ENCODE results near the gene AGPAT2.
"Not testable (repeated sequence)": the region's sequence is repeated elsewhere in the genome, so short reads cannot be mapped to it uniquely, and the experiment has no call there.

Gene AGPAT2

GRCh38 chr9:136644593-136645351 is 42.5 kb downstream of the AGPAT2 start:
- no peak for DNase-seq

GRCh38 chr9:136644343-136644592 is 43.0 kb downstream of the AGPAT2 start:
- DNase-seq: no peak

DNA sequence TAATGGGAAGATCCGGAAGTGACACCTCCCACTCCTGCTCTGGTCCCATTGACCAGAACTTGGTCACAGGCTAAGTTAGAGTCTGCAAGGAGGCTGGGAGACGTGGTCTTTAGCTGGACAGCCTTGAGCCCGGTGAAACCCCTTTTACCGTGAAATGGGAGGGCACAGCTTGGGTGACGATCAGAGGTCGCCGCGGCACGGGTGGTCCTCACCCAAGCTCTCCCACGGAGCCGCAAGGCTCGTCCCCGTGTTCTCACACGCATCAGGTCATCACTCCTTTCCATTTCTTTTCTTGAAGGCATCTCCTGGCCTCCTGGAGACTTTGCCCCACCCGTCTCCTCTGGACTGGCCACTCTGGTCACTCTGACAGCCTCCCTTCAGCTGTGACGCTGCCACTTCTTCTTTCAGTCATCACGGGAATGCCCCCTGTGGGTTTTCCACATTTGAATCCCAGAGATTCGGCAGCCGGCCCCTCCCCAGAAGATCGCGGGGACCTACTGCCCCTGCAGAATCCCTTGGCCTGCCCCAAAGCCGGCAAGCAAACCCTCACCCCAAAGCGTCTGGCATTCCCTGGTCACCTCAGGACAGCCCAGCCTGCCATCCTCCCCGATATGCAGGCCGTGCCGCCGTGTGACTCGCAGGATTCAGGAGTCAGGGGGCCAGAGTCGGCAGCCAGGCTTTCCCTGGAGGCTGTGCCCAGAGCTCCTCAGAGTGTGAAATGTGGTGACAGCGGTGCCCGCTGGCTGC is 43.5 kb downstream of the AGPAT2 start:
- no peak for DNase-seq

DNA sequence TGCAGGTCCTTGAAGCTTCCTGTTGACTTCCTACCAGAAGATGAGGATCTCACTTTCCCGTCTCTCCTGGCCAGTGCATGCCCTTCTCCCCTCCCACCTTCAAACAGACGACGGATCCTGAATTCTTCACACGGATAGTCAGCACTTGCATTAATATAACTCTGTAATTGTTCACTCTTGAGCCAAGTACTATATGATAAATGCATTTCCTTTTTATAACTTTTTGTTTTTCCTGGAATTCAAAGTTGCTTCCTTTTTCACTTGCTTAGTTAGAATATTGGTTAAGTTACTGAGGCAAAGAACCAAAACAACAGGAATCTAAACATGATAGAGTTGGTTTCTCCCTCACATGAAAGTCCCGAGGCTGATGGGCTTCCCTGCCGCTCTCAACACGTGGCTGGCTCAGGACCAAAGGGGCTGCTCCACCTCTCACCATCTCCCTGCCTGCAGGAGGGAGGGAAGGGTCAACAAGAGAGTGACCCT is 44.8 kb downstream of the AGPAT2 start:
- DNase-seq: no peak

- no peak for DNase-seq
Measured at GRCh38 chr9:136640171-136641111, 46.8 kb downstream of the AGPAT2 start.

GRCh38 chr9:136634904-136635303 is 52.4 kb downstream of the AGPAT2 start:
- DNase-seq: no peak

DNA sequence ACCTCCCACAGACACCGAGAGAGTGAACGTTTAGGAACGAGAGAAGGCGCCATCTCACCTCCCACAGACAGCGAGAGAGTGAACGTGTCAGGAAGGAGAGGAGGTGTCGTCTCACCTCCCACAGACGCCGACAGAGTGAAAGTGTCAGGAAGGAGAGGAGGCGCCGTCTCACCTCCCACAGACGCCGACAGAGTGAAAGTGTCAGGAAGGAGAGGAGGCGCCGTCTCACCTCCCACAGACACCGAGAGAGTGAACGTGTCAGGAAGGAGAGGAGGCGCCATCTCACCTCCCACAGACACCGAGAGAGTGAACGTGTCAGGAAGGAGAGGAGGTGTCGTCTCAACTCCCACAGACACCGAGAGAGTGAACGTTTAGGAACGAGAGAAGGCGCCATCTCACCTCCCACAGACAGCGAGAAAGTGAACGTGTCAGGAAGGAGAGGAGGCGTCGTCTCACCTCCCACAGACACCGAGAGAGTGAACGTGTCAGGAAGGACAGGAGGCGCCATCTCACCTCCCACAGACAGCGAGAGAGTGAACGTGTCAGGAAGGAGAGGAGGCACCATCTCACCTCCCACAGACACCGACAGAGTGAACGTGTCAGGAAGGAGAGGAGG is 54.7 kb downstream of the AGPAT2 start:
- not testable (repeated sequence) for DNase-seq

- DNase-seq: not testable (repeated sequence)
Measured at GRCh38 chr9:136632072-136632471, 55.2 kb downstream of the AGPAT2 start.

DNA sequence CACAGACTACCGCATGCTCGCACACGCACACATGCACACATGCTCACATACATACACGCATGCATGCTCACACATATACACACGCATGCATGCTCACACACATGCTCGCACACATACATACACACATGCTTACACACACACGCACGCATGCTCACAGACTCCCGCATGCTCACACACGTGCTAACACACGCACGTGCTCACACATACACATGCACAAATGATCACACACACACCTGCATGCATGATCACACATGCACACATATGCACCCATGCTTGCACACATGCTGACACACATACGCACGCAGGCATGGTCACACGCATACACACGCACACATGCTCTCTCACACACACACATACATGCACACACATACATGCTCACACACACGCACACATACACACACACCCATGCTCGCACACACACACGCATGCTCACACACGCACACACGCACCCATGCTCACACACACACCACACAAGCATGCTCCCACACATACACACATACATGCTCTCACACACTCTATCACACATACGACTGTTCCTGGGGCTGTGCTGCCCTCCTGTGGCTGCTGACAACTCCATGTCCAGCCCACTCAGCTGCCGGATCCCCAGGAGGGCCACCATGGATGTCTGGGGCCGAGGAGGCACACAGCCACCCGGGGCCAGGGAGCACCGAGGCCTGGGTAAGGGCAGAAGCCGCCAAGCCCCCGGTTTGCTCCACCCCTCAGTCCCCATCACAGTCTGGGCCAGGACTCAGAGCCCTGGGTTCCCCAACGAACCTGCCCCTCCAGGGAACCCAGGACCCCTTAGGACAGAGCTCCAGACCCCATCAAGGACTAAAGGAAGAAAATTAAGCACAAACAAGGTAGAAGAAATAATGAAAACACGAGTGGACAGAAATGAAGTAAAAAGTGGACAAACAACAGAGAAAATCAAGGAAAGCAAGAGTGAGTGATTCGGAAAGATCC is 55.9 kb downstream of the AGPAT2 start:
- peak in 1 of 2 experiments; percentile 8 for DNase-seq

DNA sequence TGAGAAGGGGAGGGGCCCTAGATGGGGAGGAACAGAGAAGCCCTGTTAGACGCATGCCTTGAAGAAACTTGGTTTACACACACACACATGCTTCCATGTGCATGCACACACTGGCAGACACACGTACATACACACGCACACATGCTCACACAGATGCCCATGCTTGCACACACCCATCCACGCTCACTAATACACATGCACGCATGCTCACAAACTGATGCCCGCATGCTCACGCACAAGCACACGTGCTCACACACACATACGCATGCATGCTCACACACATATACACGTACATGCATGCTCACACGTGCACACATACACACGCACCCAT is 56.6 kb downstream of the AGPAT2 start:
- no peak for DNase-seq

GRCh38 chr9:136629879-136630661 is 57.2 kb downstream of the AGPAT2 start:
- no peak for DNase-seq

DNA sequence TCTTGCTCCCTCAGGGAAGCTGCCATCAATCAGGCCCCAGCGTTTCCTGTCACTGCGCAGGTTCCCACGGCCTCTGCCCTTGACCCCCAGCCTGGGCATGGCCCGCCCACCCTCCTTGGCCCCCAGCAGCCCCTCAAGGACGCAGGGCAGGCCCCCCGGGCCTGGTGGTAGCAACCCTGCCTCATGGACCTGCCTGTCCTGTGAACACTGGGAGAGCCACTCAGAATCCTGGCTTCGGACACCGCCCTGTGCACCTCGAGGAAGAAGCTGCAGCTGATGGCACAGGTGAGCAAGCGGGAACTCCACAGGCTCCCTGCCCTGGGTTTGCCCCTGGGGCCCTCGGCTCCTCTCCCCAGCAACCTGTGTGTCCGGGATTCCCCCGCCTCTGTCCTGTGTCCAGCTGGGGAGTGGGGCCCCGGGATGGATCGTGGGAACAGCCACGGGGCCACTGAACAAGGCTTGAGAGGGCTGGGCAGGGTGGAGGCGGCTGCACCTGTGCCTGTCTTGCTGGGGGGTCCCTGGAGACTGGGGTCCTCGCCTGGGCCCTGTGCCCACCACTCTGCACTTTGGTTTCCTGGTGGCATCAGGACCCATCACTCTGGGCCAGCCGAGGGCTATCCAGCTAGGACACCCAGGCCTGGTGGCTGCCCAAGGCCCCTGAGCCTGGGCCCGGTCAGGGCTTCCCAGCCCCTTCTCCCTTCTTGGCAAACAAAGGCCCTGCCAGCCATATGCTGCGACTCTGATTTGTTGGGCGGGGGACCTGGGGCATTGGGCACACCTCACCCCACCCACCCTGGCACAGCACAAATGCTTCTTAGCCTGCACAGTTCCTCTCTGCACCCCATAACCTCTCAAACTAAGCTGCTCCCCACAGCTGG is 58.0 kb downstream of the AGPAT2 start:
- no peak for DNase-seq

DNA sequence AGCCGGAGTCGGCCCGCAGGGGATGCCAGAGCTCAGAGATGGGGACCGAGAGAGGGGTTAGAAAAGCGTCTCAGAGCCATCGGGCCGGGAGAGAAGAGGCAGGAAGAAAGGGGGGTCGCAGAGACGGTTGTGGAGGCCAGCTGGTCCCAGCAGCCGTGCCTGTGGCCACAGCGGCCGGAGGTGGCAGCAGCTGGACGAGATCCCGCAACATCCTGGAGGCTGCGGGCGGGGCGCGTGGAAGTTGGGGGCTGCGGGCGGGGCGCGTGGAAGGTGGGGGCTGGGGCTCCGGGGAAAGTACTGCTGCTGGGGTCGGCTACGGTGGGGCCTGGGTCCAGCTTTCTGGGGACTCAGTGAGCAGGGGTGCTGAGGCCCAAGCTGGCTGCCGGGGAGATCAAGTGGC is 59.0 kb downstream of the AGPAT2 start:
- no peak for DNase-seq

DNA sequence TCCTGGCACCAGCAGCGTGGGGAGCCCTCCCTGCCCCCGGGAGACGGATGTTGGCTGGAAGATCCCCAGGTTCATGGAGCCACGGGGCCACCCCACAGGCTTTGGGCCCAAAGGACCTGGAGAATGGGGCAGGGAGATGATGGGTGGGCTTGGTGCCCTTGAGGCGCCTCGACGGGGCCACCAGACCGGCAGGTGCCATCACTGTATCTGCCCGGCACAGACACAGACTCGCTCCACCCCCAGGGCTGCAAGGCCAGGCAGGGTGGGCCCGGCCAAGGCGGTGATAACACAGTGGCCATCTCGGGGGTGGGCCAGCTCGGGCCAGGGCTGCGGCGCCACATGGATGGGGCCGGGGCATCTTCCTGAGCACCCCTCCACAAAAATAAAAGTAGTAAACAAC is 59.6 kb downstream of the AGPAT2 start:
- no peak for DNase-seq

GRCh38 chr9:136626740-136627642 is 60.3 kb downstream of the AGPAT2 start:
- DNase-seq: no peak

DNA sequence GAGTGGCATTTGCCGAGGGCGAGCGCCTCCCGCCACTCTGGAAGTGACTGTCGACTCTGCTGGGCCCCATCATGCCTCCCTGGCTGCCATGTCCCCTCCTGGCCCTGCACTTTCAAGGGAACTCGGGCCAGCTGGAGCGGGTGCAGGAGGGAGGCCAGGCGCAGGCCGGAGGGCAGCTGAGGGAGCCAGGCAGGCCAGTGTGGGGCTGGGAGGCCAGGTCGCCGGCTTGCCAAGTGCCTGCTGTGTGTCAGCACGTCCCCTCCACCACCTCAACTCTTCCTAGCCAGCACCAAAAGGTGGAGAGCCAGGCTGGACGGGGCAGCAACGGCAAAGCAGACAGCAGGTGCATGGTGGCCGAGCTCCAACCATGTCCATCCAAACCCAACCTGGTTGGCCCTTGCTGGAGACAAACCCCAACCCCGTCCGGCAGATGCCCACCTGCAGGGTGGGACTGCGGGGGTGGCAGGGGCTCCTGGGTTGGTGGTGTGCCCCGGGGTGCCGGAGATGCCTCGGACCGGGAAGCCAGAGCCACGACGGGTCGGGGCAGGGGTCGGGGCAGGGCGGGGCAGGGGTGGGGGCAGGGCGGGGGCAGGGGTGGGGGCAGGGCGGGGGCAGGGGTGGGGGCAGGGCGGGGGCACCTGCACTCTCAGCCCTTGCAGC is 61.1 kb downstream of the AGPAT2 start:
- DNase-seq: no peak

GRCh38 chr9:136625101-136626065 is 61.9 kb downstream of the AGPAT2 start:
- no peak for DNase-seq

All from cerebellar nuclear complex (tissue), 1 donor.